Activated CD4-positive, alpha-beta T cell treated with anti-CD3 and anti-CD28 coated beads, Interleukin-2, amount 10 ng/mL, durations not matched to agents 7 days and 5 days (primary cell): ENCODE measurements around the gene SMCO4. TPM values are rescaled to one million over a fixed set of nuclear protein-coding genes. Genes with fewer than 3 reads are reported as not detected.
A peak's percentile ranks its signal among the peaks of the same experiment; 100 is the strongest.

Experiments
- CTCF ChIA-PET: fragments of 350-600 bp; sonication (Branson Sonifier 250); formaldehyde crosslinking; loops from one replicate; lab custom pipeline; 2021; ENCODE audit warnings: antibody characterized with exemption; lab: Charles Lee
- POLR2A ChIA-PET: fragments of 350-600 bp; sonication (Branson Sonifier 250); formaldehyde crosslinking; loops from one replicate; lab custom pipeline; 2021; ENCODE audit warnings: antibody characterized with exemption; lab: Charles Lee
- DNase-seq: peaks from one replicate; pipeline ENCODE4 v3.0.0-alpha.2; 2020
- H3K27ac Mint-ChIP-seq: one replicate; pipeline ENCODE4 v1.8.0; 2021; ENCODE audit warnings: mild to moderate bottlenecking, moderate library complexity, mixed read lengths
- H3K27me3 Mint-ChIP-seq: one replicate; pipeline ENCODE4 v1.8.0; 2021; ENCODE audit warnings: mixed read lengths
- H3K36me3 Mint-ChIP-seq: one replicate; pipeline ENCODE4 v1.8.0; 2021; ENCODE audit warnings: low read depth, mixed read lengths
- H3K4me1 Mint-ChIP-seq: one replicate; pipeline ENCODE4 v1.8.0; 2021; ENCODE audit warnings: mixed read lengths
- H3K4me3 Mint-ChIP-seq: one replicate; pipeline ENCODE4 v1.8.0; 2021; ENCODE audit warnings: mild to moderate bottlenecking, moderate library complexity, mixed read lengths
- H3K9me3 Mint-ChIP-seq: one replicate; pipeline ENCODE4 v1.8.0; 2021; ENCODE audit warnings: mixed read lengths
- total RNA-seq, 2 experiments: library from RNA; stranded (reverse); gene quantifications; one replicate each; pipeline ENCODE4 v1.2.3, GENCODE V29; 2021

The SMCO4 gene
- total RNA-seq, 2 experiments from 2014 or later = 35.4 to 41.9 TPM

- ChIA-PET CTCF (interaction anchor here (0.8 to 1.3 kb wide), 3 partner anchors 9 to 18 kb away, joined by 3 to 6 read pairs (median 5); no protein-coding TSS in a partner anchor), POLR2A (no interaction called here)
- Mint-ChIP-seq H3K27me3 (no peaks in the 10 kb centered on the region), H3K4me1 (peaks cover 95% of the 10 kb centered on the region), H3K36me3 (peaks cover 27% of the 10 kb centered on the region), H3K9me3 (no peaks in the 10 kb centered on the region), H3K4me3 (peak overlapping the region; percentile 31), H3K27ac (peak overlapping the region; percentile 77)
- no peak for DNase-seq
Observed at GRCh38 chr11:93524173-93524536, 19.0 kb downstream of the SMCO4 start.

GRCh38 chr11:93520726-93521509 lies 22.3 kb downstream of the SMCO4 start:
- Mint-ChIP-seq H3K4me3 (peak overlapping the region; percentile 39), H3K27me3 (no peaks in the 10 kb centered on the region), H3K4me1 (peaks cover 77% of the 10 kb centered on the region), H3K9me3 (no peaks in the 10 kb centered on the region), H3K27ac (peak overlapping the region; percentile 82), H3K36me3 (peaks cover 34% of the 10 kb centered on the region)
- ChIA-PET CTCF (interaction anchor here (1.8 kb wide), 1 partner anchor 10 kb away, joined by 4 read pairs; no protein-coding TSS in a partner anchor), POLR2A (interaction anchor here (0.6 to 0.8 kb wide), 2 partner anchors 21 to 354 kb away, joined by 3 read pairs; no protein-coding TSS in a partner anchor)
- DNase-seq = peak; percentile 41

- peaks cover 60% of the 10 kb centered on the region for H3K4me1 Mint-ChIP-seq
- POLR2A ChIA-PET = no interaction called here
- peaks cover 25% of the 10 kb centered on the region for H3K36me3 Mint-ChIP-seq
- H3K27me3 Mint-ChIP-seq = no peaks in the 10 kb centered on the region
- CTCF ChIA-PET = interaction anchor here (1.3 kb wide), 1 partner anchor 13 kb away, joined by 3 read pairs; no protein-coding TSS in a partner anchor
- H3K4me3 Mint-ChIP-seq = no peak overlapping the region
- H3K9me3 Mint-ChIP-seq = no peaks in the 10 kb centered on the region
- no peak overlapping the region for H3K27ac Mint-ChIP-seq
- no peak for DNase-seq
Observed at GRCh38 chr11:93519179-93519578, 24.0 kb downstream of the SMCO4 start.

GRCh38 chr11:93518081-93518480 lies 25.1 kb downstream of the SMCO4 start:
- Mint-ChIP-seq H3K9me3 (no peaks in the 10 kb centered on the region), H3K4me1 (peaks cover 53% of the 10 kb centered on the region), H3K36me3 (peaks cover 23% of the 10 kb centered on the region), H3K27ac (no peak overlapping the region), H3K27me3 (no peaks in the 10 kb centered on the region), H3K4me3 (no peak overlapping the region)
- DNase-seq = no peak
- POLR2A ChIA-PET = no interaction called here
- CTCF ChIA-PET = no interaction called here

GRCh38 chr11:93517611-93518010 lies 25.6 kb downstream of the SMCO4 start:
- Mint-ChIP-seq H3K9me3 (no peaks in the 10 kb centered on the region), H3K27ac (no peak overlapping the region), H3K4me3 (no peak overlapping the region), H3K4me1 (peaks cover 53% of the 10 kb centered on the region), H3K27me3 (no peaks in the 10 kb centered on the region), H3K36me3 (peaks cover 19% of the 10 kb centered on the region)
- CTCF ChIA-PET = no interaction called here
- POLR2A ChIA-PET = no interaction called here
- no peak for DNase-seq

GRCh38 chr11:93517041-93517440 lies 26.1 kb downstream of the SMCO4 start:
- Mint-ChIP-seq H3K27ac (no peak overlapping the region), H3K27me3 (no peaks in the 10 kb centered on the region), H3K36me3 (peaks cover 19% of the 10 kb centered on the region), H3K9me3 (no peaks in the 10 kb centered on the region), H3K4me3 (no peak overlapping the region), H3K4me1 (peaks cover 53% of the 10 kb centered on the region)
- CTCF ChIA-PET = no interaction called here
- no peak for DNase-seq
- POLR2A ChIA-PET = no interaction called here

GRCh38 chr11:93515441-93516025 lies 27.7 kb downstream of the SMCO4 start:
- ChIA-PET CTCF (interaction anchor here (1.9 kb wide), 1 partner anchor 9 kb away, joined by 5 read pairs; no protein-coding TSS in a partner anchor), POLR2A (no interaction called here)
- no peak for DNase-seq
- Mint-ChIP-seq H3K27me3 (no peaks in the 10 kb centered on the region), H3K4me3 (no peak overlapping the region), H3K27ac (no peak overlapping the region), H3K4me1 (peaks cover 53% of the 10 kb centered on the region), H3K36me3 (peaks cover 24% of the 10 kb centered on the region), H3K9me3 (no peaks in the 10 kb centered on the region)

- Mint-ChIP-seq H3K9me3 (peaks cover 2% of the 10 kb centered on the region), H3K36me3 (peaks cover 25% of the 10 kb centered on the region), H3K4me3 (no peak overlapping the region), H3K4me1 (peaks cover 50% of the 10 kb centered on the region), H3K27ac (no peak overlapping the region), H3K27me3 (no peaks in the 10 kb centered on the region)
- DNase-seq = no peak
- POLR2A ChIA-PET = no interaction called here
- CTCF ChIA-PET = interaction anchor here (1.9 kb wide), 1 partner anchor 10 kb away, joined by 5 read pairs; no protein-coding TSS in a partner anchor
Observed at GRCh38 chr11:93514712-93515111, 28.5 kb downstream of the SMCO4 start.

- Mint-ChIP-seq H3K27me3 (no peaks in the 10 kb centered on the region), H3K36me3 (peaks cover 26% of the 10 kb centered on the region), H3K4me3 (no peak overlapping the region), H3K27ac (no peak overlapping the region), H3K4me1 (peaks cover 41% of the 10 kb centered on the region), H3K9me3 (peaks cover 7% of the 10 kb centered on the region)
- ChIA-PET POLR2A (no interaction called here), CTCF (no interaction called here)
- no peak for DNase-seq
Observed at GRCh38 chr11:93513772-93514171, 29.4 kb downstream of the SMCO4 start.

- no peak overlapping the region for H3K4me3 Mint-ChIP-seq
- H3K36me3 Mint-ChIP-seq = peaks cover 26% of the 10 kb centered on the region
- peak overlapping the region; percentile 15 for H3K27ac Mint-ChIP-seq
- ChIA-PET CTCF (no interaction called here), POLR2A (no interaction called here)
- no peak for DNase-seq
- no peaks in the 10 kb centered on the region for H3K27me3 Mint-ChIP-seq
- H3K9me3 Mint-ChIP-seq = peaks cover 7% of the 10 kb centered on the region
- H3K4me1 Mint-ChIP-seq = peaks cover 36% of the 10 kb centered on the region
Observed at GRCh38 chr11:93512949-93513667, 30.1 kb downstream of the SMCO4 start.

- Mint-ChIP-seq H3K4me3 (peak overlapping the region; percentile 35), H3K4me1 (peaks cover 34% of the 10 kb centered on the region), H3K27me3 (no peaks in the 10 kb centered on the region), H3K9me3 (peaks cover 7% of the 10 kb centered on the region), H3K27ac (peak overlapping the region; percentile 82), H3K36me3 (peaks cover 21% of the 10 kb centered on the region)
- POLR2A ChIA-PET = no interaction called here
- CTCF ChIA-PET = no interaction called here
- DNase-seq = peak; percentile 26
Observed at GRCh38 chr11:93512073-93512475, 31.1 kb downstream of the SMCO4 start.

GRCh38 chr11:93510196-93510873 lies 32.9 kb downstream of the SMCO4 start:
- Mint-ChIP-seq H3K36me3 (peaks cover 20% of the 10 kb centered on the region), H3K4me3 (no peak overlapping the region), H3K27ac (peak overlapping the region; percentile 16), H3K9me3 (peaks cover 7% of the 10 kb centered on the region), H3K4me1 (peaks cover 34% of the 10 kb centered on the region), H3K27me3 (no peaks in the 10 kb centered on the region)
- CTCF ChIA-PET = no interaction called here
- POLR2A ChIA-PET = no interaction called here
- no peak for DNase-seq
